Bronchial epithelial cell (primary cell): ENCODE data around the gene FAM168A. TPM values are rescaled to one million over a fixed set of nuclear protein-coding genes. Genes with fewer than 3 reads are reported as not detected.

Experiments
- DNase-seq: peaks from one replicate; pipeline ENCODE4 v3.0.0-alpha.2; 2010; ENCODE audit warnings: low read depth
- FAIRE-seq: peaks from 2 replicates; lab custom pipeline; 2011; peaks lifted over from hg19 to GRCh38; lab: Jason Lieb, UNC
- H3K27me3 ChIP-seq: 2 replicates; pipeline ENCODE4 v1.5.1; 2011; ENCODE audit warnings: low read length; ENCODE audit not compliant: control insufficient read depth, insufficient read depth
- H3K36me3 ChIP-seq: 2 replicates; pipeline ENCODE4 v1.5.1; 2011; ENCODE audit warnings: low read length; ENCODE audit not compliant: control insufficient read depth, insufficient read depth
- H3K4me3 ChIP-seq: 2 replicates; pipeline ENCODE4 v1.5.1; 2011; ENCODE audit warnings: mild to moderate bottlenecking, low read depth, low read length, control low read depth
- total RNA-seq: library from RNA; depleted of rRNA; stranded (reverse); fragments of >200 nt; gene quantifications from 2 replicates; pipeline ENCODE4 v1.2.1, GENCODE V29; 2014
- TF ChIP-seq, protein P1 (sequence below): IDR thresholded peaks from 2 replicates; pipeline ENCODE4 v1.5.1; 2011; ENCODE audit warnings: mild to moderate bottlenecking, moderate library complexity, low read length, control low read depth, inconsistent platforms; ENCODE audit not compliant: insufficient read depth, severe bottlenecking

Gene FAM168A
- total RNA-seq, 1 donor from 2014 or later = 4.7 TPM

DNA sequence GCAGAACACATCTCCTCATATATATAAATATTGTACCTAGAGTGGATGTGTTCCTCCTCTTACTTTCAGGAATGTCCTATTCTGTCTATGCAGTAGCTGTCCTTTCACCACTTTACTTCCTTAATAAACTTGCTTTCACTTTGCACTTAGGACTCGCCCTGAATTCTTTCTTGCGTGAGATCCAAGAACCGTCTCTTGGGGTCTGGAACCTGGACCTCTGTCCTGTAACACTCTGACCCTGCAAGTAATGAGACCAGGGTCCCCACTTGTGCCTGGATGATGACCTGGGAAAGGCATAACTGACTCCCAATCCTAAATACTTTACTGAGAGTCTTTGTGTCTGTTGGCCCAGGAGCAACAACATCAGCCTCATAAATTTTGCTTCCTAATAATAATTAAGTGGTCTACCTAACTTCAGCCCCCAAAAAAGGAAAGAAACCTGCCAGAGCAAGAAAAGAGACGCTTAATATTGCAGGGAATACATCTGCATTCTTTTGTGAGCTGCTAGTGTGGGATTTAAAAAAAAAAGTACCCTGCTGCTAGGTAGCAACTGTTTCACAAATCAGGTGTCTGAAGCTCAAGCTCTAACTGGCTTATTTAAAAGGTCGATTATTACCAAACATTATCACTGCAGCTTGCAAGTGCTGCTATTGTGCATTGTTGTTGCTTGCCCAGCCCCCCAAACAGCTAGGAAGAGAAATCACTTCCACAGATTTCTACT is 69.3 kb downstream of the FAM168A start:
- no peaks in the 10 kb centered on the region for H3K36me3 ChIP-seq
- TF ChIP-seq, protein P1, sequence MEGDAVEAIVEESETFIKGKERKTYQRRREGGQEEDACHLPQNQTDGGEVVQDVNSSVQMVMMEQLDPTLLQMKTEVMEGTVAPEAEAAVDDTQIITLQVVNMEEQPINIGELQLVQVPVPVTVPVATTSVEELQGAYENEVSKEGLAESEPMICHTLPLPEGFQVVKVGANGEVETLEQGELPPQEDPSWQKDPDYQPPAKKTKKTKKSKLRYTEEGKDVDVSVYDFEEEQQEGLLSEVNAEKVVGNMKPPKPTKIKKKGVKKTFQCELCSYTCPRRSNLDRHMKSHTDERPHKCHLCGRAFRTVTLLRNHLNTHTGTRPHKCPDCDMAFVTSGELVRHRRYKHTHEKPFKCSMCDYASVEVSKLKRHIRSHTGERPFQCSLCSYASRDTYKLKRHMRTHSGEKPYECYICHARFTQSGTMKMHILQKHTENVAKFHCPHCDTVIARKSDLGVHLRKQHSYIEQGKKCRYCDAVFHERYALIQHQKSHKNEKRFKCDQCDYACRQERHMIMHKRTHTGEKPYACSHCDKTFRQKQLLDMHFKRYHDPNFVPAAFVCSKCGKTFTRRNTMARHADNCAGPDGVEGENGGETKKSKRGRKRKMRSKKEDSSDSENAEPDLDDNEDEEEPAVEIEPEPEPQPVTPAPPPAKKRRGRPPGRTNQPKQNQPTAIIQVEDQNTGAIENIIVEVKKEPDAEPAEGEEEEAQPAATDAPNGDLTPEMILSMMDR = no peak
- DNase-seq (no peak), FAIRE-seq (no peak)
- no peaks in the 10 kb centered on the region for H3K27me3 ChIP-seq
- H3K4me3 ChIP-seq = peak overlapping the region; percentile 10

DNA sequence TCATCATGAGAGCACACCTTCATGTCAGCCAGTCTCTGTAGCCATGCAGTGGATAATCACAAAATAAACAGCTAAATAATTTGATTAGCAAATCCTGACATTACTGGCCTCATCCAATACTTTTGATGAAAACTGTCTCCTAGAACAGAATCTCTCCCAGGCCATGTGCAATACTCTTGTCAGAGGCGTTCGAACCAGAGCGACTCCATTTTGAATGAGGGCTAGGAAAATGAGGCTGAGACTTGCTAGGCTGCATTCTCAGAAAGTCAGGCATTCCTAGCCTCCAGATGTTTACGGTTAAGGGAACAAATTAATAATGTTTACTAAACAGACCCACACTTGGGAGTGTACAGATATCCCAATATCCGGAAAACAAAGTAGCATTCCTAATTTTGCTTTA is 69.9 kb downstream of the FAM168A start:
- FAIRE-seq = no peak
- Histone ChIP-seq H3K27me3 (no peaks in the 10 kb centered on the region), H3K4me3 (no peak overlapping the region), H3K36me3 (no peaks in the 10 kb centered on the region)
- DNase-seq = no peak
- TF ChIP-seq, protein P1 = no peak

DNA sequence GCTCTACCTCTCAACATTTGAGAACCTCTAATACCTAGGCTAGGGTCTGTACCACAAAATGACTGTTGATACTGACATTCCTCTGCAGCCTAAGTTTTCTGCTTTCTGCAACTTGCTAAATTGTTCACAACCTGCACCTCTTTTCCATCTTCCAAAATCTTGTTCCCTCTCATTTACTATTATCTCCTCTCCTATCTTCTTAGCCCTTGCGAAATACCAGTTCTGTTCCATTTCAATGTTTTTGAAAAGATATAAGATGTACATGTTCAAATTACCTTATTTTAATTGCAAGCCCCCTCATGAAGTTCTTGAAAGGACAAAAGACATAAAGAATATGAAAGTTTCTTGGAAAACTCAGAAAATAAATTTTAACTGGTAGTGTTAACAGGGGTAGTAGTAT is 72.3 kb downstream of the FAM168A start:
- Histone ChIP-seq H3K27me3 (no peaks in the 10 kb centered on the region), H3K4me3 (no peak overlapping the region), H3K36me3 (no peaks in the 10 kb centered on the region)
- TF ChIP-seq, protein P1 = no peak
- DNase-seq (no peak), FAIRE-seq (no peak)

DNA sequence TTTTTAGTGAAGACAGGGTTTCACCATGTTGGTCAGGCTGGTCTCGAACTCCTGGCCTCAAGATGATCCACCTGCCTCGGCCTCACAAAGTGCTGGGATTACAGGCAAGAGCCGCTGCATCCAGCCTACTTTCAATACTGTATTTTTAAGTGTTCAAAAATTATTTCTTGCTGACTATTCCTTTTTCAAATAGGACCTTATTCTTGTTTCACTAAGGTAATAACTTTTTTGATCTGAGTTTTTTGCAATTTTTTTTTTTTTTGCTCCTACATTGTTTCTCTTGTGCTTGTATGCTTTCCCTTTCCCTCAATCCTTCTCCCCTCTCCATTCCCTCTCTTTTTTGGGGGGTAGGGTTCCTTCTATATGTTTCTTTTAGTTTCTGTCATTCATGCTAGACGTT is 73.1 kb downstream of the FAM168A start:
- TF ChIP-seq, protein P1 = no peak
- Histone ChIP-seq H3K27me3 (no peaks in the 10 kb centered on the region), H3K36me3 (no peaks in the 10 kb centered on the region), H3K4me3 (no peak overlapping the region)
- DNase-seq (no peak), FAIRE-seq (no peak)

DNA sequence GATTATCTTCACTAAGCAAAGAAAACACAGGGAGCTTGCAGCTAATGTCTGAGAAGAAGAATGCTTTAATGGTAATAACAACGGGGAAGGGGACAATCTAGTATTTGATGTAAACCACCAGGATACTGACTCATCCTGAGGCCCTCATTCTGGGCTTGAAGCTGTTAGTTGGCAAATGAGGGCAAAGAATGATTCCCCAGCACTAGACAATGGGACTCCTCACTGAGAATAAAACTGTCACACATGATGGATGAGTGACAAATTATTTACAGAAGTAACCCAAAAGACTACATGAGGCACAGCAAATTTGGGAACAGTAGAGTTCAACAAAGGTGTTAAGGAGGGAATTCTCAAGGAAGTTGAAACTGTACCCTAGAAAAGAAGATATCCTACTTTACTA is 76.3 kb downstream of the FAM168A start:
- DNase-seq (no peak), FAIRE-seq (no peak)
- H3K27me3 ChIP-seq = no peaks in the 10 kb centered on the region
- H3K36me3 ChIP-seq = no peaks in the 10 kb centered on the region
- no peak overlapping the region for H3K4me3 ChIP-seq
- TF ChIP-seq, protein P1 = no peak
